Nephron progenitor cell (in vitro differentiated cells): ENCODE measurements around the gene MED12L.

Experiments used
- DNase-seq: peaks from one replicate; pipeline ENCODE4 v3.0.0; 2021
- H3K27ac Mint-ChIP-seq: 2 replicates; pipeline ENCODE4 v1.8.0; 2021; ENCODE audit warnings: mild to moderate bottlenecking, moderate library complexity, mixed read lengths
- H3K27me3 Mint-ChIP-seq: 2 replicates; pipeline ENCODE4 v1.8.0; 2021; ENCODE audit warnings: mild to moderate bottlenecking, low read depth, mixed read lengths; ENCODE audit not compliant: poor library complexity
- H3K36me3 Mint-ChIP-seq: 2 replicates; pipeline ENCODE4 v1.8.0; 2021; ENCODE audit warnings: low read depth, mixed read lengths
- H3K4me1 Mint-ChIP-seq: 2 replicates; pipeline ENCODE4 v1.8.0; 2021; ENCODE audit warnings: mixed read lengths
- H3K4me3 Mint-ChIP-seq: 2 replicates; pipeline ENCODE4 v1.8.0; 2021; ENCODE audit warnings: mild to moderate bottlenecking, moderate library complexity, mixed read lengths
- H3K9me3 Mint-ChIP-seq: 2 replicates; pipeline ENCODE4 v1.8.0; 2021; ENCODE audit warnings: mild to moderate bottlenecking, moderate library complexity, mixed read lengths
- TF ChIP-seq, protein P1 (sequence below): fragments of 200-600 bp; sonication (generic); IDR thresholded peaks from 2 replicates; pipeline ENCODE4 v1.5.0; 2021; ENCODE audit warnings: antibody characterized with exemption

Gene MED12L

GRCh38 chr3:151178208-151178845 is 92.9 kb downstream of the MED12L start:
- TF ChIP-seq, protein P1, sequence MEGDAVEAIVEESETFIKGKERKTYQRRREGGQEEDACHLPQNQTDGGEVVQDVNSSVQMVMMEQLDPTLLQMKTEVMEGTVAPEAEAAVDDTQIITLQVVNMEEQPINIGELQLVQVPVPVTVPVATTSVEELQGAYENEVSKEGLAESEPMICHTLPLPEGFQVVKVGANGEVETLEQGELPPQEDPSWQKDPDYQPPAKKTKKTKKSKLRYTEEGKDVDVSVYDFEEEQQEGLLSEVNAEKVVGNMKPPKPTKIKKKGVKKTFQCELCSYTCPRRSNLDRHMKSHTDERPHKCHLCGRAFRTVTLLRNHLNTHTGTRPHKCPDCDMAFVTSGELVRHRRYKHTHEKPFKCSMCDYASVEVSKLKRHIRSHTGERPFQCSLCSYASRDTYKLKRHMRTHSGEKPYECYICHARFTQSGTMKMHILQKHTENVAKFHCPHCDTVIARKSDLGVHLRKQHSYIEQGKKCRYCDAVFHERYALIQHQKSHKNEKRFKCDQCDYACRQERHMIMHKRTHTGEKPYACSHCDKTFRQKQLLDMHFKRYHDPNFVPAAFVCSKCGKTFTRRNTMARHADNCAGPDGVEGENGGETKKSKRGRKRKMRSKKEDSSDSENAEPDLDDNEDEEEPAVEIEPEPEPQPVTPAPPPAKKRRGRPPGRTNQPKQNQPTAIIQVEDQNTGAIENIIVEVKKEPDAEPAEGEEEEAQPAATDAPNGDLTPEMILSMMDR = no peak
- no peaks in the 10 kb centered on the region for H3K9me3 Mint-ChIP-seq

DNA sequence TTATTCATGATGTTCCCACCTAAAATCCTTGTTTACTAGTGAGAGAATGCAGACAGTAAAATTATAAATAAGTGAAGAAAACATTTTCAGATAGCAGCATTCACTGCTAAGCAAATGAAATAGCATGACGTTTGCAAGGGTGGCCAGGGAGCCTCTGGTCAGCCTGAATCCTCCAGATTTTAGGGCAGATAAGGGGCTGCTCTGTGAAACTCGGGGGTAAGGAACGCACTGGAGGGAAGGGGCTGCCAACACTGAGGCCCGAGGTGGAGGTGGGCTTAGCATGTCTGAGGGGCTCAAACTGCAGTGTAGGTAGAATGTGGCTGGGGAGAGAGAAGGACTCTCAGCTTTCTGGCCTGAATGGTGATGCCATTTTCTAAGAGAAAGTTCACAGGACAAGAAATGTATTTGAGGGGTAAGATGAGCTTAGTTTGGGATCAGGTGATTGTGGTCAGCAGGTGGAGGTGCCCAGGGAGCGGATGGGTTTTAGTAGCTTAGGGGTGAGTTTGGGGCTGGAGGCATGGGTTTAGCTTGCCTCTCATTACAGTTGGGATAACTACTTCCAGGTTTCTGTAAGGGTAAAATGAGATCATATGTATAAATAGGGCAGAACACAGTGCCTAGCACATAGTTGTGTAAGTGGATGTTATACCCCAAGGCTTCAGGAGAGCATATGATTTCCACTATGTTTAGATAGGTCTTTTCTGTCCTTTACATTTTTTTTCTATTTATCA is 97.0 kb downstream of the MED12L start:
- peak overlapping the region; percentile 16 for H3K27ac Mint-ChIP-seq
- DNase-seq = no peak
- H3K27me3 Mint-ChIP-seq = no peaks in the 10 kb centered on the region
- H3K9me3 Mint-ChIP-seq = no peaks in the 10 kb centered on the region
- H3K36me3 Mint-ChIP-seq = peaks cover 11% of the 10 kb centered on the region
- TF ChIP-seq, protein P1 = no peak
- H3K4me3 Mint-ChIP-seq = no peak overlapping the region
- H3K4me1 Mint-ChIP-seq = peaks cover 41% of the 10 kb centered on the region

More at GRCh38 chr3:151178208-151178845, 92.9 kb downstream of the MED12L start:
- Mint-ChIP-seq H3K36me3 (peaks cover 6% of the 10 kb centered on the region), H3K4me1 (peaks cover 29% of the 10 kb centered on the region), H3K27ac (peak overlapping the region; percentile 59), H3K27me3 (no peaks in the 10 kb centered on the region), H3K4me3 (no peak overlapping the region)
- DNase-seq = no peak

GRCh38 chr3:151183265-151183671 is 97.8 kb downstream of the MED12L start:
- peaks cover 11% of the 10 kb centered on the region for H3K36me3 Mint-ChIP-seq
- no peaks in the 10 kb centered on the region for H3K27me3 Mint-ChIP-seq
- no peak for DNase-seq
- peaks cover 41% of the 10 kb centered on the region for H3K4me1 Mint-ChIP-seq
- TF ChIP-seq, protein P1 = no peak
- no peak overlapping the region for H3K4me3 Mint-ChIP-seq
- no peaks in the 10 kb centered on the region for H3K9me3 Mint-ChIP-seq
- peak overlapping the region; percentile 2 for H3K27ac Mint-ChIP-seq

GRCh38 chr3:151191095-151191494 is 105.6 kb downstream of the MED12L start:
- TF ChIP-seq, protein P1 = no peak
- peaks cover 51% of the 10 kb centered on the region for H3K36me3 Mint-ChIP-seq
- no peak overlapping the region for H3K4me3 Mint-ChIP-seq
- no peaks in the 10 kb centered on the region for H3K9me3 Mint-ChIP-seq
- H3K27ac Mint-ChIP-seq = peak overlapping the region; percentile 14
- no peaks in the 10 kb centered on the region for H3K27me3 Mint-ChIP-seq
- H3K4me1 Mint-ChIP-seq = peaks cover 14% of the 10 kb centered on the region
- no peak for DNase-seq

DNA sequence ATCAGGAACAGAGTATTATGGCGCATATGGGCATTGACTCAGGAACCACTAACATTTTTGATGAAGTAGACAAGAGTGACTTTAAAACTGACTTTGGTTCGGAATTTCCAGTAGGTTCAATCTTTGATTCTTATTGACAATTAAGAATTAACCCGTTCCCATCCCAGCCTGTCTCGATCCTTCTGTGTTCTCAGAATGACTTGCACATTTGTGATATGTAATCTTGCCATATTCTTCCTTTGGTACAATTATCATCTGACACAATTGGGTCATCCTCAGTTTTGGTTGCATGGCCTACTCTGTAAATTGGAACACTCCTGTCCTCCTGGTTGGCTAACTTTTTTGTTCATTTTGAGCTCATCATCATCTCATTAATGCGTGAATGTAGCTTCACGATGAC is 107.1 kb downstream of the MED12L start:
- Mint-ChIP-seq H3K4me1 (peaks cover 16% of the 10 kb centered on the region), H3K9me3 (no peaks in the 10 kb centered on the region), H3K27me3 (no peaks in the 10 kb centered on the region), H3K4me3 (no peak overlapping the region), H3K36me3 (peaks cover 50% of the 10 kb centered on the region), H3K27ac (no peak overlapping the region)
- DNase-seq = no peak
- TF ChIP-seq, protein P1 = no peak
